Measurements from ENCODE around the gene RREB1.

- no peak for TF ChIP-seq CTCF (IDR thresholded peaks at IDR 0.05)
- TF ChIP-seq POLR2AphosphoS5 (IDR thresholded peaks at IDR 0.05), result no peak
- TF ChIP-seq POLR2A (IDR thresholded peaks at IDR 0.05), result no peak
Observed at GRCh38 chr6:7198833-7199800, 91.4 kb downstream of the RREB1 start.

Measured in suprapubic skin (tissue), 4 donors.